Uterus (tissue), 4 donors: Measurements from ENCODE around the gene UBE2C. TPM values are rescaled to one million over a fixed set of nuclear protein-coding genes. Genes with fewer than 3 reads are reported as not detected.

ENCODE experiments used
- DNase-seq, 2 donors: peaks; one replicate each; pipeline ENCODE4 v3.0.0-alpha.2; 2019 to 2020
- H3K27ac ChIP-seq, 2 donors: fragments of 200-600 bp; sonication (generic); 1 replicate in 1 of 2; 2 replicates in 1 of 2; pipeline ENCODE4 v1.5.1; 2016 to 2018
- H3K27me3 ChIP-seq, 2 donors: fragments of 200-600 bp; sonication (generic); one replicate each; pipeline ENCODE4 v1.5.1; 2018 to 2019; ENCODE audit warnings: control low read depth in 1 of 2
- H3K36me3 ChIP-seq, 2 donors: fragments of 200-600 bp; sonication (generic); one replicate each; pipeline ENCODE4 v1.5.1; 2019; ENCODE audit warnings: control low read depth in 1 of 2
- H3K4me1 ChIP-seq, 2 donors: fragments of 200-600 bp; sonication (generic); one replicate each; pipeline ENCODE4 v1.5.1; 2018 to 2019; ENCODE audit warnings: control low read depth in 1 of 2
- H3K4me3 ChIP-seq, 2 donors: fragments of 200-600 bp; sonication (generic); 1 replicate in 1 of 2; 2 replicates in 1 of 2; pipeline ENCODE4 v1.5.1; 2018 to 2019; ENCODE audit warnings: mild to moderate bottlenecking in 1 of 2
- H3K9me3 ChIP-seq, 2 donors: fragments of 200-600 bp; sonication (generic); one replicate each; pipeline ENCODE4 v1.5.1; 2019; ENCODE audit warnings: control low read depth in 1 of 2
- POLR2A ChIP-seq, 2 donors: fragments of 450-650 bp; IDR thresholded peaks; one replicate each; pipeline ENCODE4 v1.6.1; 2016; ENCODE audit warnings: antibody characterized with exemption in 2 of 2, mild to moderate bottlenecking in 1 of 2, moderate library complexity in 1 of 2
- intact Hi-C: fragments of 100-400 bp; cut with DNase I; formaldehyde crosslinking; loops from one replicate; pipeline ENCODE4 v1.15.1; 2023; ENCODE audit warnings: low total_unique reads
- total RNA-seq, 4 donors: library from RNA; depleted of rRNA in 3 of 4; stranded (reverse); fragments of >200 nt in 3 of 4; gene quantifications; one replicate each; pipeline versions ENCODE4 v1.1.0 to v1.2.4, GENCODE V29; 2014 to 2023
- TF ChIP-seq, protein P1 (sequence below), 4 experiments: fragments of 200-600 bp in 2 of 4; fragments of 450-650 bp in 2 of 4; sonication (generic) in 2 of 4; IDR thresholded peaks; one replicate each; pipeline ENCODE4 v1.5.1; 2016 to 2019; ENCODE audit warnings: antibody characterized with exemption in 4 of 4, mild to moderate bottlenecking in 2 of 4, moderate library complexity in 1 of 4
- donor health status: DM: yes; HTN: yes; CAD: no.

UBE2C gene
- total RNA-seq, 4 donors from 2014 or later, result 12.4 TPM; not detected in 3

DNA sequence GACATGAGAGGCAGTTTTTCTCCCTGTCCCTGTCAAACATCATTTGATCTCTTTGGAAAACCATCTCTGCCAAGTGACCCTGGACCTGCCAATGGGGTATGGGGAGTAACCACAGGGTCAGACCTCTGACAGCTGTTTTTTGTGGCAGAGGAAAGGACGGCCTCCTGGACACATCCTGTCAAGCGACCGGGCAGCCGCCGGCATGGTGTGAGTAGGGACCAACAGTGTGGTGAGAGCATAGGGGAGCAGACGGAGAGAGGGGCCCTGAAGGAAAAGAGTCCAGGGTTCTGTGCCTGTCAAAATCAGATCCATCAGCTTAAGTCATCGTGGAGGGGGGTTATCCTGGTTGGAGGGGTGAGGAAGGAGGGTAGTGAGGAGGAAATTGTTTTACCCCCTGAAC is 10.6 kb upstream of the UBE2C start:
- Histone ChIP-seq H3K27me3 (no peaks in the 10 kb centered on the region), H3K9me3 (no peaks in the 10 kb centered on the region), H3K27ac (no peak overlapping the region), H3K4me1 (no peaks in the 10 kb centered on the region), H3K36me3 (no peaks in the 10 kb centered on the region), H3K4me3 (no peak overlapping the region)
- DNase-seq, result no peak
- TF ChIP-seq, protein P1, sequence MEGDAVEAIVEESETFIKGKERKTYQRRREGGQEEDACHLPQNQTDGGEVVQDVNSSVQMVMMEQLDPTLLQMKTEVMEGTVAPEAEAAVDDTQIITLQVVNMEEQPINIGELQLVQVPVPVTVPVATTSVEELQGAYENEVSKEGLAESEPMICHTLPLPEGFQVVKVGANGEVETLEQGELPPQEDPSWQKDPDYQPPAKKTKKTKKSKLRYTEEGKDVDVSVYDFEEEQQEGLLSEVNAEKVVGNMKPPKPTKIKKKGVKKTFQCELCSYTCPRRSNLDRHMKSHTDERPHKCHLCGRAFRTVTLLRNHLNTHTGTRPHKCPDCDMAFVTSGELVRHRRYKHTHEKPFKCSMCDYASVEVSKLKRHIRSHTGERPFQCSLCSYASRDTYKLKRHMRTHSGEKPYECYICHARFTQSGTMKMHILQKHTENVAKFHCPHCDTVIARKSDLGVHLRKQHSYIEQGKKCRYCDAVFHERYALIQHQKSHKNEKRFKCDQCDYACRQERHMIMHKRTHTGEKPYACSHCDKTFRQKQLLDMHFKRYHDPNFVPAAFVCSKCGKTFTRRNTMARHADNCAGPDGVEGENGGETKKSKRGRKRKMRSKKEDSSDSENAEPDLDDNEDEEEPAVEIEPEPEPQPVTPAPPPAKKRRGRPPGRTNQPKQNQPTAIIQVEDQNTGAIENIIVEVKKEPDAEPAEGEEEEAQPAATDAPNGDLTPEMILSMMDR (IDR thresholded peaks at IDR 0.05), result no peak
- TF ChIP-seq POLR2A (IDR thresholded peaks at IDR 0.05), result no peak
- intact Hi-C loops, result no loop called here

DNA sequence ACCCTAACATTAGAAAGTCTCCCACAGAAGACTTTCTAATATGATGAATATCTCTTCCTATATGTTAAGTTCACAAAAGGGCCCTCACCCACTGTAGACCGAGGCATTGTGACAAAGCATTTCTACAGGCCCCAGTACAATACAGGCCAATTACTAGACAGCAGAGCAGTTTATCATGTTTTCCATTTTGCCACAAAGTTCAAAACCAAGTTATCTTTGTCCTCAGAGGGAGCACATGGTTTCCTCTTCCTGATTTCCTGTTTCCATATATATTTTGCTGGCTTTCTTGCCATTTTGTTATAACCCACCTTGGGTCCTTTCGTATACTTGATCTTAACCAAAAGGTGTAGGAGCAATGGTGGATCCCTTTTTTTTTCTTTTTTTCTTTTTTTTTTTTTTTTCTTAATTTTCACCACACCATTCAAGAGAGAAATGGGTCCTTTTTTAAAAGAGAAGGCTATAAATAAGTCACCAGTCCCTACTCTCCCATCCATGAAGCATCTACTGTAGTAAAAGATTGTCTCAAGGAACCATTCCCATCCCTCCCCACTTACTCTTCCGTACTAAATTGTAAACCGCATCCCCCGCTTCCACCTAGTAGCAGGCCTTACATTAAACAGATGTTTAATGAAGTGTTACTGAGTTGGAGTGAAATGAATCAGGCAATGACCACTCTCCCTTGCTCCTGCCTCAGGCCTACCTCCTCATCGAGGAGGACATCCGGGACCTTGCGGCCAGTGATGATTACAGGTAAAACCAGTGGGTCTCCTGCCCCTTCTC is 2.1 kb upstream of the UBE2C start:
- H3K36me3 ChIP-seq, result no peaks in the 10 kb centered on the region
- TF ChIP-seq, protein P1 (IDR thresholded peaks at IDR 0.05), result no peak
- TF ChIP-seq POLR2A (IDR thresholded peaks at IDR 0.05), result no peak
- intact Hi-C loops, result no loop called here
- H3K4me3 ChIP-seq, result no peak overlapping the region
- H3K27ac ChIP-seq, result no peak overlapping the region
- no peaks in the 10 kb centered on the region for H3K27me3 ChIP-seq
- H3K4me1 ChIP-seq, result no peaks in the 10 kb centered on the region
- H3K9me3 ChIP-seq, result no peaks in the 10 kb centered on the region
- no peak for DNase-seq

GRCh38 chr20:45813006-45813340 is 529 bp downstream of the UBE2C start:
- TF ChIP-seq, protein P1 (IDR thresholded peaks at IDR 0.05), result no peak
- TF ChIP-seq POLR2A (IDR thresholded peaks at IDR 0.05), result no peak
- intact Hi-C loops, result no loop called here
- Histone ChIP-seq H3K27ac (no peak overlapping the region), H3K9me3 (no peaks in the 10 kb centered on the region), H3K36me3 (no peaks in the 10 kb centered on the region), H3K4me3 (peak overlapping the region; percentile 43 to 51), H3K27me3 (no peaks in the 10 kb centered on the region), H3K4me1 (no peaks in the 10 kb centered on the region)
- no peak for DNase-seq

GRCh38 chr20:45813489-45813888 is 1.0 kb downstream of the UBE2C start:
- Histone ChIP-seq H3K4me3 (no peak overlapping the region), H3K27ac (no peak overlapping the region), H3K36me3 (no peaks in the 10 kb centered on the region), H3K4me1 (no peaks in the 10 kb centered on the region), H3K27me3 (no peaks in the 10 kb centered on the region), H3K9me3 (no peaks in the 10 kb centered on the region)
- TF ChIP-seq, protein P1 (IDR thresholded peaks at IDR 0.05), result no peak
- no peak for TF ChIP-seq POLR2A (IDR thresholded peaks at IDR 0.05)
- no peak for DNase-seq
- intact Hi-C loops, result no loop called here

DNA sequence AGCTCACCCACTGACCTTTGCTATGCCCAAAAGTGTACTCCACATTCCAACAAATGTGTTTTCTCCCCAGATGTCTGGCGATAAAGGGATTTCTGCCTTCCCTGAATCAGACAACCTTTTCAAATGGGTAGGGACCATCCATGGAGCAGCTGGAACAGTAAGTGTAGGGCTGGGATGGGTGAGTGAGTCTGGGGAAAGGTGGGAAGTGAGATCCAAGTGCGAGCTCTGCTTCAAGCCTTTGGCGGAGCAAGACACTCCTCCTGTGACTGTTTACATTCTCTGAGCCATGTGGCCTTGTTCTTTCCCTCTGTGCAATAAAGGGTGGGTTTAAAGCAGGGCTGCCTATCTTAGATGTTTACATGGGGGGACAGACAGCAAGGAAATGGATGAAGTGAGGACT is 1.9 kb downstream of the UBE2C start:
- no peak for DNase-seq

More for the DNA sequence above, 1.9 kb downstream of the UBE2C start:
- H3K9me3 ChIP-seq, result no peaks in the 10 kb centered on the region
- no peaks in the 10 kb centered on the region for H3K4me1 ChIP-seq
- intact Hi-C loops, result no loop called here
- H3K27ac ChIP-seq, result no peak overlapping the region
- no peaks in the 10 kb centered on the region for H3K27me3 ChIP-seq
- TF ChIP-seq POLR2A (IDR thresholded peaks at IDR 0.05), result no peak
- TF ChIP-seq, protein P1 (IDR thresholded peaks at IDR 0.05), result no peak
- no peak overlapping the region for H3K4me3 ChIP-seq
- no peaks in the 10 kb centered on the region for H3K36me3 ChIP-seq
